ENCODE data around the gene HOXB4.

DNA sequence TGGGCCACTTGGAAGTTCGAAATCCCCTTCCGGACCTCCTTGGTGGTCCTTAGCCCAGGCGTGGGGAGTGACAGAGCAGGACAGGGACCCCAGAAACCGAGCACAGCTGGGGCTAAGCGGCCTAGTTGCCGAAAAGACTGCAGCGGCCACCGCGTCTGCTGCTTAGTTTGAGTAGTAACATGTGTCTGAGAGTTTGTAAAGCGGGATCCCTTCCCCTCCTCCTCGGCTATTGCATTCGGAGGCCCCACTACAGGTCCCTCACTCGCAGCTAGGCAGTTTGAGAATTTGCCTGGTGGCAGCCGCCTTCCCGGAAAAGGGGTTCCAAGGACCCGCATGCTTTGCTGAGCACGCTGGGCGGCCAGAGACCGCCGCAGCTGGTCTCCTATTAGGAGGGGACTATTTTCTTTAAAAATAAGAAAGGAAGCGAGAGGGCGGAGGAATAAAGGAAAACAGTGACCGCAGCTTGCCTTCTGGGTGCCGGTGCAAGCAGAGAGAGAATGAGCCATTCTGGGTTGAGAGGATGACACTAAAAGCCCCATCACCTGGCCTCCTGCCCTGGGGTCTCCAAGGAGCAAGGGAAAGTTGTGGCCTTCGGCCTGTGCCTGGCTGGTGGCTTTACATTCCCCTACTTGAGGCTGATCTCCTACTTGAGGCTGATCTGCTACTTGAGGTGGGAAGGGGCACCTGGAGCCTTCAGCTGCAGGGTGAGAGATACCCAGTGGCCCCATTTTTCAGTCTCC lies 16.6 kb upstream of the HOXB4 start:
- no peak for TF ChIP-seq POLR2A (IDR thresholded peaks at IDR 0.05; ENCODE audit: low read depth, low read length)
- TF ChIP-seq POLR2AphosphoS5 (IDR thresholded peaks at IDR 0.05; ENCODE audit: low read depth, low read length): no peak
- no peak for TF ChIP-seq TAF1 (IDR thresholded peaks at IDR 0.05; ENCODE audit: low read depth, low read length)
- no peak for TF ChIP-seq SPI1 (IDR thresholded peaks at IDR 0.05; ENCODE audit: low read depth, low read length)

Measured in GM12891 (cell line).